Suprapubic skin (tissue), 4 donors: ENCODE results near the gene INSYN2B. TPM values are rescaled to one million over a fixed set of nuclear protein-coding genes. Genes with fewer than 3 reads are reported as not detected.

Experiments used
- DNase-seq, 2 donors: peaks; one replicate each; pipeline ENCODE4 v3.0.0-alpha.2; 2019; ENCODE audit warnings: low spot score in 2 of 2
- H3K27ac ChIP-seq: fragments of 200-600 bp; sonication (generic); one replicate; pipeline ENCODE4 v1.5.1; 2019
- H3K27me3 ChIP-seq: fragments of 200-600 bp; sonication (generic); one replicate; pipeline ENCODE4 v1.5.1; 2019
- H3K36me3 ChIP-seq: fragments of 200-600 bp; sonication (generic); one replicate; pipeline ENCODE4 v1.5.1; 2019
- H3K4me1 ChIP-seq: fragments of 200-600 bp; sonication (generic); one replicate; pipeline ENCODE4 v1.5.1; 2019
- H3K4me3 ChIP-seq: fragments of 200-600 bp; sonication (generic); one replicate; pipeline ENCODE4 v1.5.1; 2019; ENCODE audit warnings: mild to moderate bottlenecking
- H3K9me3 ChIP-seq: fragments of 200-600 bp; sonication (generic); one replicate; pipeline ENCODE4 v1.5.1; 2019
- EP300 ChIP-seq: sonication (generic); formaldehyde crosslinking; IDR thresholded peaks from one replicate; pipeline ENCODE4 v1.6.1; 2017; ENCODE audit warnings: antibody characterized with exemption
- POLR2A ChIP-seq, 2 donors: fragments of 450-650 bp; IDR thresholded peaks; one replicate each; pipeline ENCODE4 v1.6.1; 2017; ENCODE audit warnings: antibody characterized with exemption in 2 of 2, mild to moderate bottlenecking in 2 of 2, moderate library complexity in 2 of 2
- POLR2AphosphoS5 ChIP-seq, 3 donors: sonication (generic); formaldehyde crosslinking; IDR thresholded peaks; one replicate each; pipeline ENCODE4 v1.6.1; 2017; ENCODE audit warnings: antibody characterized with exemption in 3 of 3
- WGBS: methylation state at CpG from one replicate; pipeline ENCODE4 v1.1.5; 2018; 5-methylcytosine and 5-hydroxymethylcytosine counted together
- total RNA-seq, 4 donors: library from RNA; depleted of rRNA; stranded (reverse); fragments of >200 nt; gene quantifications; one replicate each; pipeline ENCODE4 v1.1.0, GENCODE V29; 2016
- TF ChIP-seq, protein P1 (sequence below), 2 donors: fragments of 200-600 bp in 1 of 2; fragments of 450-650 bp in 1 of 2; sonication (generic) in 1 of 2; IDR thresholded peaks; one replicate each; pipeline ENCODE4 v1.5.1; 2016 to 2019; ENCODE audit warnings: antibody characterized with exemption in 2 of 2, mild to moderate bottlenecking in 1 of 2, moderate library complexity in 1 of 2

The INSYN2B gene
- total RNA-seq, 4 donors from 2014 or later, result 0.47 to 0.68 (median 0.55) TPM

DNA sequence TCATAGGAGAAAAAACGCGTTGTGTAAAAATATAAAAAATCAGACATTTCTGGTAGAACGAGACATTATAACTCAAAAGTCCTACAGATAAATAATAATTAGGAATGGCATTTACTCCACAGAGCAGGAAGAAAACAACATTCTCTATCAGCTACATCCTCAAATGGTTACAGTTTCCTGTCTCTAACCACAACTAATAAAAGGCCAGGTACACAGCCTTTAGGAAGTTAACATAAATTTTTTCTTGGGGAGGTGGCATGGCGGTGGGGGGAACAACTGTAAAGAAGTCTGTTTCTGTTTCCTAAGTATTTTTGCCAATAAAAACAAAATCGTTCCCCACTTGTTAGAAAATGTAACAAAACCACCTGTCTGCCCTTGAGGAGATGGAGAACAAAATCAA lies 44.5 kb downstream of the INSYN2B start:
- H3K36me3 ChIP-seq, result no peaks in the 10 kb centered on the region
- no peak overlapping the region for H3K4me3 ChIP-seq
- H3K27ac ChIP-seq, result no peak overlapping the region
- DNase-seq, result no peak
- TF ChIP-seq POLR2AphosphoS5 (IDR thresholded peaks at IDR 0.05) (no peak), POLR2A (IDR thresholded peaks at IDR 0.05) (no peak), EP300 (no peak)
- TF ChIP-seq, protein P1, sequence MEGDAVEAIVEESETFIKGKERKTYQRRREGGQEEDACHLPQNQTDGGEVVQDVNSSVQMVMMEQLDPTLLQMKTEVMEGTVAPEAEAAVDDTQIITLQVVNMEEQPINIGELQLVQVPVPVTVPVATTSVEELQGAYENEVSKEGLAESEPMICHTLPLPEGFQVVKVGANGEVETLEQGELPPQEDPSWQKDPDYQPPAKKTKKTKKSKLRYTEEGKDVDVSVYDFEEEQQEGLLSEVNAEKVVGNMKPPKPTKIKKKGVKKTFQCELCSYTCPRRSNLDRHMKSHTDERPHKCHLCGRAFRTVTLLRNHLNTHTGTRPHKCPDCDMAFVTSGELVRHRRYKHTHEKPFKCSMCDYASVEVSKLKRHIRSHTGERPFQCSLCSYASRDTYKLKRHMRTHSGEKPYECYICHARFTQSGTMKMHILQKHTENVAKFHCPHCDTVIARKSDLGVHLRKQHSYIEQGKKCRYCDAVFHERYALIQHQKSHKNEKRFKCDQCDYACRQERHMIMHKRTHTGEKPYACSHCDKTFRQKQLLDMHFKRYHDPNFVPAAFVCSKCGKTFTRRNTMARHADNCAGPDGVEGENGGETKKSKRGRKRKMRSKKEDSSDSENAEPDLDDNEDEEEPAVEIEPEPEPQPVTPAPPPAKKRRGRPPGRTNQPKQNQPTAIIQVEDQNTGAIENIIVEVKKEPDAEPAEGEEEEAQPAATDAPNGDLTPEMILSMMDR (IDR thresholded peaks at IDR 0.05), result no peak
- peaks cover 14% of the 10 kb centered on the region for H3K4me1 ChIP-seq
- WGBS, result 80% methylated on average over 5 of the region's 5 CpGs
- no peaks in the 10 kb centered on the region for H3K27me3 ChIP-seq
- H3K9me3 ChIP-seq, result no peaks in the 10 kb centered on the region

DNA sequence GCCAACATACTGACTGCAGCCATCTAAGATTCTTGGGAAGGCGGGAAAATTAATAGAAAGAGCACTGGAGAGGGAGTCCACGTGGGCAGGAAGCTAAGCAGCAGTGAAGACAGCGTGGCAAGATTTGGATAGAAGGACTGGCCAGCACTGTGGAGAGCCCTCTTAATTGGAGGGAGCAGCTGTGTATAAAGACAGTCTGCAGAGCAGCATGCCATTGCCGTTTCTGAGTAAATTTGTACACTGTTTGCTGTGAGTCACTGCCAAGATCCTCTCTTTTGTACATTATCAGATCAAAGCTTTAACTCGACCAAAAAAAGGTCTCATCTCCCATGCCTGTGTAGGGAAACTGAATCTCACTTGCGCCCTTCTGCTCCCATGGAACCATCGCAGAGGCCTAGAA lies 45.3 kb downstream of the INSYN2B start:
- Histone ChIP-seq H3K4me1 (peaks cover 14% of the 10 kb centered on the region), H3K27ac (no peak overlapping the region), H3K4me3 (no peak overlapping the region), H3K9me3 (no peaks in the 10 kb centered on the region), H3K27me3 (no peaks in the 10 kb centered on the region), H3K36me3 (no peaks in the 10 kb centered on the region)
- DNase-seq, result no peak
- TF ChIP-seq, protein P1 (IDR thresholded peaks at IDR 0.05), result no peak
- TF ChIP-seq POLR2AphosphoS5 (IDR thresholded peaks at IDR 0.05) (no peak), EP300 (no peak), POLR2A (IDR thresholded peaks at IDR 0.05) (no peak)
- 71% methylated on average over 7 of the region's 7 CpGs for WGBS

DNA sequence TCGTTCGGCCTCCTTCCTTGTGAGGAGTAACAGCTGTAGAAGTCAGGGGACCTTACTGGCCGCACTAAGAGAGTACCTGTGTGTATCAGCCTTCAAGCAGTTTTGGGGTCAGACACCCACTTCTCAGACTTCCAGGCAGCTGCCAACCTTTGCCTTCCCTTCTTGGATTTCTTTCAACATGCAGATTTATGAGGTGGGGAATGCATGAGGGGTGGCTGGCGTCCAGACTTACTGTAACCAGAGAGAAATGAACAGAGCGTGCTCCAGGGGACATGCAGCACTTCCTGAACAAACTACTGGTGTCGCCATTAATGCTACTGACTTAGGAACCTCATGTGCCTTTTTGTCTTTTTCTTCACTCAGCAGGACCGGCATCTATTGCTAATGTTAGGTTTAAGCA lies 46.7 kb downstream of the INSYN2B start:
- DNase-seq, result no peak
- Histone ChIP-seq H3K4me3 (no peak overlapping the region), H3K27ac (no peak overlapping the region), H3K36me3 (no peaks in the 10 kb centered on the region), H3K4me1 (peaks cover 14% of the 10 kb centered on the region), H3K27me3 (no peaks in the 10 kb centered on the region), H3K9me3 (no peaks in the 10 kb centered on the region)
- TF ChIP-seq POLR2AphosphoS5 (IDR thresholded peaks at IDR 0.05), result no peak
- TF ChIP-seq, protein P1 (IDR thresholded peaks at IDR 0.05), result no peak
- no peak for TF ChIP-seq EP300
- TF ChIP-seq POLR2A (IDR thresholded peaks at IDR 0.05), result no peak
- WGBS, result 53% methylated on average over 7 of the region's 7 CpGs

DNA sequence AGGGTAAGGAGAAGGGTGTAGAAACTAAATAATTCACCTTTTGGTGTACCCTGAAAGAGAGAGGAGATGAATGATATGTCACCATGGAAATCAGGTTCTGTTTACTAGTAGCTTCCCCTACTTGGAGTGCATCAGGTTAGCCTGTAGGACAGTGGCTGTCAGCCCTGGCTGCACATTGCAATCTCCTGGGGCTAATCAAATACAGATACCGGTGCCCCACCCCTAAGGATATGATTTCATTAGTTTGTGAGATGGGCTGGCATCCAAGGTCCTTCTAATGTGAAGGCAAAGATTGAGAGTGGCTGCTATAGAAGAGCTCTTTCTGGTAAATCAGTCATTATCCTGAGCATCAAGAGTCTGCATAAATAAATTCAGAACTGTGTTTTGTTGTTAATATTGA lies 47.2 kb downstream of the INSYN2B start:
- 7% methylated on average over 1 of the region's 1 CpG for WGBS
- DNase-seq, result no peak
- Histone ChIP-seq H3K4me3 (no peak overlapping the region), H3K4me1 (peaks cover 14% of the 10 kb centered on the region), H3K9me3 (no peaks in the 10 kb centered on the region), H3K36me3 (no peaks in the 10 kb centered on the region), H3K27ac (no peak overlapping the region), H3K27me3 (no peaks in the 10 kb centered on the region)
- TF ChIP-seq POLR2A (IDR thresholded peaks at IDR 0.05) (no peak), EP300 (no peak), POLR2AphosphoS5 (IDR thresholded peaks at IDR 0.05) (no peak)
- TF ChIP-seq, protein P1 (IDR thresholded peaks at IDR 0.05), result no peak

DNA sequence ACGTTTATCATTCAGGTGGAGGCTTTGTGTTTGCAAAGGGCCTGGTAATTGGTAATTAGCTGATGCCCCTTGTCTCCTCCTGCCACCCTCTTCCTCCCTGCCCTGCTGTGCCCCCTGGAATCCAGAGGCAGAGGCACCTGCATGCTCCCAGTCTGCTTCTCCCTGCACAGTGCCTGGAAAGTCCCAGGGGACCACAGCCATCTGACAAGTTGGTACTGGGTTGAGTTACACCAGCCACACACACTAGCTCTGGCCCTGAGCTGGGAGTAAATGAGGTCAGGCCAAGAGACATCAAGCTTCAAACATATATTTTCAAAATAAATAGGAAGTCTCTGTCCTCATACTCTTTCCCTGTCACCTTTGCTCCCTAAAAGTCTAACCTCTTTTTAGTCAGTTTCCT lies 56.3 kb downstream of the INSYN2B start:
- no peaks in the 10 kb centered on the region for H3K36me3 ChIP-seq
- WGBS, result 60% methylated on average over 1 of the region's 1 CpG
- H3K4me3 ChIP-seq, result no peak overlapping the region
- H3K27me3 ChIP-seq, result no peaks in the 10 kb centered on the region
- H3K27ac ChIP-seq, result no peak overlapping the region
- no peak for TF ChIP-seq POLR2A (IDR thresholded peaks at IDR 0.05)
- TF ChIP-seq EP300, result no peak
- TF ChIP-seq POLR2AphosphoS5 (IDR thresholded peaks at IDR 0.05), result no peak
- TF ChIP-seq, protein P1 (IDR thresholded peaks at IDR 0.05), result no peak
- no peak for DNase-seq
- H3K9me3 ChIP-seq, result no peaks in the 10 kb centered on the region
- H3K4me1 ChIP-seq, result peaks cover 4% of the 10 kb centered on the region
